LNCaP clone FGC (cell line): ENCODE results near the gene KCNJ6.
A peak's percentile ranks its signal among the peaks of the same experiment; 100 is the strongest.

Source experiments
- DNase-seq: peaks from one replicate; pipeline ENCODE4 v3.0.0-alpha.2; 2011; ENCODE audit warnings: low read depth
- H3K4me3 ChIP-seq: 2 replicates; pipeline ENCODE4 v1.5.1; 2011; ENCODE audit warnings: mild to moderate bottlenecking, low read depth, low read length, control low read depth
- TF ChIP-seq, protein P1 (sequence below): IDR thresholded peaks from 2 replicates; pipeline ENCODE4 v1.5.1; 2012; ENCODE audit warnings: mild to moderate bottlenecking; ENCODE audit not compliant: control insufficient read depth, insufficient read depth; ENCODE audit errors: extremely low read depth

Gene KCNJ6, protein sequence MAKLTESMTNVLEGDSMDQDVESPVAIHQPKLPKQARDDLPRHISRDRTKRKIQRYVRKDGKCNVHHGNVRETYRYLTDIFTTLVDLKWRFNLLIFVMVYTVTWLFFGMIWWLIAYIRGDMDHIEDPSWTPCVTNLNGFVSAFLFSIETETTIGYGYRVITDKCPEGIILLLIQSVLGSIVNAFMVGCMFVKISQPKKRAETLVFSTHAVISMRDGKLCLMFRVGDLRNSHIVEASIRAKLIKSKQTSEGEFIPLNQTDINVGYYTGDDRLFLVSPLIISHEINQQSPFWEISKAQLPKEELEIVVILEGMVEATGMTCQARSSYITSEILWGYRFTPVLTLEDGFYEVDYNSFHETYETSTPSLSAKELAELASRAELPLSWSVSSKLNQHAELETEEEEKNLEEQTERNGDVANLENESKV

DNA sequence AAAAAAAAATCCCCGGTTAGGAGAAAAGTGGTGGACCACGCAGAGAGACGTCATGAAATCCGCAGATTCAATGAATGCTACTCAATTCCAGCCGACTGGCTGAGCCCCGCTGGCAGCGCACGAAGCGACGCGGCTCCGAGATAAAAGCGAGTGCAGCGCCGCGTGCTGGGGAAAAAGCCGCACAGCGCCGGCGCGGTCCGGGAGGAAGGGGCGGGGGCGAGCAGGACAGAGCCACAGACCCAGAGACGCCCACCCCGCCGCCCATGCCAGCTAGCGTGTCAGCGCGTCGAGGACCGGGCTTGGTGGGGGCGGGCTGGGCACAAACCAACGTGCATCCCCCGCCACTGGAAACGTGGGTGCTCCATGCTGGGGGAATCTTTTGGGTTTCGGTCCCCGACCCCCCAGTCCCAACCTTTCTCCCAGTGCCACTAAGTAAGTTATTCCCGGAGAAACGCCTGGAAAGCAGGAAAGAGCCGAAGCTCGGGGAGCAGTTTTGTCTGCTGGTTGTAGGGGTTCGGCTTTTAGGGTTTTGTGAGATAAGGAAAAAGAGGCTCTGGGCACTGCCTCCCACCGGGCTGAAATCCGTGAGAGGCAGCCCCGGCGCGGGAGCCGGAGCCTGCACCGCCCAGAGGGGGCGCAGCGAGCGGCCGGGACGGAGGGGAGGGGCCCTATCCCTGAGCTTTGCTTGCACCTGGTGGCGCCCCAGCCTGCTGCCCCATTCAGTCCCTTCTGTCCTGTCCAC, at the start of gene KCNJ6:
Gene KCNJ6 (minus strand): TSS at position 148 of the 742 bp plus-strand sequence. CDS start 75,775 bp downstream, outside the sequence.
- no peak for DNase-seq
- TF ChIP-seq, protein P1, sequence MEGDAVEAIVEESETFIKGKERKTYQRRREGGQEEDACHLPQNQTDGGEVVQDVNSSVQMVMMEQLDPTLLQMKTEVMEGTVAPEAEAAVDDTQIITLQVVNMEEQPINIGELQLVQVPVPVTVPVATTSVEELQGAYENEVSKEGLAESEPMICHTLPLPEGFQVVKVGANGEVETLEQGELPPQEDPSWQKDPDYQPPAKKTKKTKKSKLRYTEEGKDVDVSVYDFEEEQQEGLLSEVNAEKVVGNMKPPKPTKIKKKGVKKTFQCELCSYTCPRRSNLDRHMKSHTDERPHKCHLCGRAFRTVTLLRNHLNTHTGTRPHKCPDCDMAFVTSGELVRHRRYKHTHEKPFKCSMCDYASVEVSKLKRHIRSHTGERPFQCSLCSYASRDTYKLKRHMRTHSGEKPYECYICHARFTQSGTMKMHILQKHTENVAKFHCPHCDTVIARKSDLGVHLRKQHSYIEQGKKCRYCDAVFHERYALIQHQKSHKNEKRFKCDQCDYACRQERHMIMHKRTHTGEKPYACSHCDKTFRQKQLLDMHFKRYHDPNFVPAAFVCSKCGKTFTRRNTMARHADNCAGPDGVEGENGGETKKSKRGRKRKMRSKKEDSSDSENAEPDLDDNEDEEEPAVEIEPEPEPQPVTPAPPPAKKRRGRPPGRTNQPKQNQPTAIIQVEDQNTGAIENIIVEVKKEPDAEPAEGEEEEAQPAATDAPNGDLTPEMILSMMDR: peak; percentile 89
- no peak within 1 kb of the TSS for H3K4me3 ChIP-seq

DNA sequence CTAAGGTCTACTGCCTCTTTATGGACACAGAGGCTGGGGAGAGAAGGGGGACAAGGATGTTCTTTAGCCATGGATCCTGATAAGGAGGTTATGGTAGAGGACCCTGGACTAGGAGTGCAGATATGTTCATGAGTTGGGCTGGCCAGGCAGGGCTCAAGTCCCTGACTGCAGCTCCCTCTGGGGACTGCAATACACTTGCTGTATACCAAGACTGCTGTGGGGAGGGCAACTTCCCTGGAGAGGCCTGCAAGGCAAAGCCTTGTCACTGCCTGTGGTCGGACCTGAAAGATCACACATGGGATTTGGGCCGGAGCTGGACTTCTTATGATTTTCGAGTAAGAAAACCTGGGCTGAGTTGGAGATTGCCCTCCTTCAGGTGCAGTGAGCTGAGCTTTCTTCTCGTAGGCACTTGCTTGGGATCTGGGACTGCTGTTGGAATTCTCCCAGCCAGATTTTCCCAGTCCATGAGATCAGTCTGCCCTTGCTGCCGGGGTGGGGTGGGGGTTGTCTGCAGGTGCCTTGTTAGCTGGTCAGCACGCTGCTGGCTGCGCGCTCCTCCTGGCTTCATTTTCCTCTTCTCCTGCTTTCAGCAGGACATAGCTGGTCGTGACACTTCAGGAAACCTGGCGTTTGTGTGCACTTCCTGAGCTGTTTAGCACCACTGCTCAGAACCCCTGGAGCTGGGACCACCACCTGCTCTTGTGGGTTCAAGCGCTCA, 49.0 kb upstream of the KCNJ6 start:
- DNase-seq: no peak
- H3K4me3 ChIP-seq: no peak overlapping the region
- TF ChIP-seq, protein P1: no peak

DNA sequence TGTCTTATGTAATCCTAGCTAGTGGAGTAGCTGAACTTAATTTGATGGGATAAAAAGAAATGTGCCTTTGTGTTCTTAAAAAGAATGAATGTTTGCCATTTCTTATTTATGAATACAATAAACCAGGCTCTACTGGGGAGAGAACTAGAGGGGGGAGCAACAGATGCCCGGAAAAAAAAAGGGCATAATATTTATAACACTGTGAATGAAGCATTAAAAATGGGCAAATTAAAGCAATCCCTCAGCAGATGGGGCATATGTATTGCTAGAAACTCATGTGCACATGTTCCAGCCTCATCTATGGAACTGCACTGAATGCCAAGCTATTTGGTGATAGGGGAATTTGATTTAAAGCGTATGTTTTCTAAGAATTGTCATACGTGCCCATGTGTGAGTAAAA, 42.3 kb upstream of the KCNJ6 start:
- no peak overlapping the region for H3K4me3 ChIP-seq
- TF ChIP-seq, protein P1: no peak
- DNase-seq: no peak

DNA sequence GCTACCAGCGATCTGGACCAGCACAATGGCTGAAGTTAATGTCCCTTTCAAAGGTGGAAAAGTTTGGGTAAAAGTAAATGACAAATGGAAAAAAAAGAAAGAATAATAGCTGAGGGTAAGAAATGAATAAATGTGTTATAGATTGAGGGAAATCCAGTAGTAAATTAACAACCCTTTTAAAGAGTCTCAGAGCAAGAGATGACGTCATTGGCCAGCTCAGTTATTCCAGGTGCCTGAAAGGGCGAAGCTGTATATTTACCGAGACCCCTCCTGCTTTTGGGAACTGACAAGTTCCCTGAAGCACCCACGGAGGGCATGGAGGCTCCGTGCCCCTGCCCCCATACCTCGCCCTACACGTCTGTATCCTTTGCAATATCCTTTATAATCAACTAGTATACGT, 40.5 kb upstream of the KCNJ6 start:
- H3K4me3 ChIP-seq: no peak overlapping the region
- TF ChIP-seq, protein P1: no peak
- DNase-seq: no peak

DNA sequence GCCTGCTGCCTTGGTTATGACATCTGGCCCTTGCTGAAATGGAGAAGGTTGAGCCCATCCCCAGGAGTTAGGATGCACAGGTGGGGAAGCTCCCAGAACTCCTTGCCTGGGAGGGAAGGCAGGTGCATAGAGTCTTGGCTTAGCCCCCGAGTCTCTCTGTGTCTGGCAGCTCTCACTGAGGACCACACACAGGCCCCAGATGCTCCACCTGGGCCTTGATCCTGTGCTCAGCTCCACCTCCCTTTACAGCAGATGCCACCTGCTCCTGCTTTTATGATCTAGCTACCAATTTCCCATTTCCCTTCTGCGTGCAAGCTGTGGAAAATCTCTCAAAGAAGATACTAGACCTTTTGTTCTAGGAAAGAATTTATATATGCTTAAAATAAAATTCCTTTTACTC, 28.8 kb upstream of the KCNJ6 start:
- DNase-seq: no peak
- H3K4me3 ChIP-seq: no peak overlapping the region
- TF ChIP-seq, protein P1: no peak

DNA sequence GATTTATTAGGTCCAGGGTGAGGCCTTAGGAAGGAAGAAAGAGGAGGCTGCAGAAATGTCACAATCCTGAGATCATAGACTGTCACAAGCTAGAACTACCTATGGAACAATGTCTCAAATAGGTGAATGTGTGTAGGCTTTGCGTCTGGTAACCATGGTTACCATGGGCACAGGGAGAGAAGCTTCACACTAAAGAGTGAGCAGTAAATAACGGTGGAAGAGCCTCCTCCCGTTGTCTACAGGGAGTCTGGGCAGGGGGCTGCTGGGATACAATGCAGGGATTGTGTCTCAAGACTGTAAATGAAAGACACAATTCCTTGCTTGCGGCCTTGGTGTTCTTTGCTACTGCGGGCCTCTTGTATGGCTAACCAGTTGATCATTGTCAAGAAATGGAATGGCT, 28.2 kb upstream of the KCNJ6 start:
- no peak for DNase-seq
- TF ChIP-seq, protein P1: no peak
- H3K4me3 ChIP-seq: no peak overlapping the region
